ENCODE results near the gene PRR11. TPM values are rescaled to one million over a fixed set of nuclear protein-coding genes. Genes with fewer than 3 reads are reported as not detected.

PRR11 gene
- total RNA-seq, 1 donor from 2014 or later: 15.2 TPM

DNA sequence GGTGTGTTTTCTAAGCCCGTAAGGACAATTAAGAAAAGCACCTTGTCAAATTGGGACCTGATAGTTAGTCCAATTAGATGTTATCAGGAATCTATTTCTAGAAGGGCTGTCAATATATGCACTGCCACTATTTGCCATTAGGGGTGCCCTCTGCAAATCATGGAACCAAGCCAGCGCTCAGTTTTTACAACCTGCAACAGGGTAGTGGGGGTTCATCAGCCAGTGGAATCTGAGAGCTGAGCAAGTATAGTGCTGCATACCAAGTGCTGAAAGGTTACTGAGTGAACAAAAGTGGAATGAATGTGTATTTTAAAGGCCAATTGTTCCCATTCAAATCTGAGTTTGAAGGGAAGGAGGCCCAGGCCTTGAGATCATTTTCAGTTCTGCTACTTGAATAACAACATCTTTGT lies 10.4 kb downstream of the PRR11 start:
- Mint-ChIP-seq H3K27me3 (ENCODE audit: low read depth) (no peaks in the 10 kb centered on the region), H3K27ac (no peak overlapping the region), H3K4me3 (no peak overlapping the region)

DNA sequence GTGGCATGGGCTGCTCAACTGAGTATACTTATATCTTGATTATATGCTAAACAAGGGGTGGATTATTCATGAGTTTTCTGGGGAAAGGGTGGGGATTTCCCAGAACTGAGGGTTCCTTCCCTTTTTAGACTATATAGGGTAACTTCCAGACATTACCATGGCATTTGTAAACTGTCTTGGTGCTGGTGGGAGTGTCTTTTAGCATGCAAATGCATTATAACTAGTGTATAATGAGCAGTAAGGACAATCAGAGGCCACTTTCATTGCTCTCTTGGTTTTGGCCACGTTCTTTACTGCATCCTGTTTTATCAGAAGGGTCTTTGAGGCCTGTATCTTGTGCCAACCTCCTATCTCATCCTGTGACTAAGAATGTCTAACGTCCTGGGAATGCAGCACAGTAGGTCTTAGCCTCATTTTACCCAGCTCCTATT lies 12.0 kb downstream of the PRR11 start:
- DNase-seq (ENCODE audit: low spot score in 2 of 2, unreplicated experiment in 2 of 2): no peak
- no peak overlapping the region for H3K27ac Mint-ChIP-seq

More for the DNA sequence above, 10.4 kb downstream of the PRR11 start:
- TF ChIP-seq, protein P1, sequence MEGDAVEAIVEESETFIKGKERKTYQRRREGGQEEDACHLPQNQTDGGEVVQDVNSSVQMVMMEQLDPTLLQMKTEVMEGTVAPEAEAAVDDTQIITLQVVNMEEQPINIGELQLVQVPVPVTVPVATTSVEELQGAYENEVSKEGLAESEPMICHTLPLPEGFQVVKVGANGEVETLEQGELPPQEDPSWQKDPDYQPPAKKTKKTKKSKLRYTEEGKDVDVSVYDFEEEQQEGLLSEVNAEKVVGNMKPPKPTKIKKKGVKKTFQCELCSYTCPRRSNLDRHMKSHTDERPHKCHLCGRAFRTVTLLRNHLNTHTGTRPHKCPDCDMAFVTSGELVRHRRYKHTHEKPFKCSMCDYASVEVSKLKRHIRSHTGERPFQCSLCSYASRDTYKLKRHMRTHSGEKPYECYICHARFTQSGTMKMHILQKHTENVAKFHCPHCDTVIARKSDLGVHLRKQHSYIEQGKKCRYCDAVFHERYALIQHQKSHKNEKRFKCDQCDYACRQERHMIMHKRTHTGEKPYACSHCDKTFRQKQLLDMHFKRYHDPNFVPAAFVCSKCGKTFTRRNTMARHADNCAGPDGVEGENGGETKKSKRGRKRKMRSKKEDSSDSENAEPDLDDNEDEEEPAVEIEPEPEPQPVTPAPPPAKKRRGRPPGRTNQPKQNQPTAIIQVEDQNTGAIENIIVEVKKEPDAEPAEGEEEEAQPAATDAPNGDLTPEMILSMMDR (IDR thresholded peaks at IDR 0.05; ENCODE audit: unreplicated experiment): peak; percentile 68
- Mint-ChIP-seq H3K36me3 (peaks cover 3% of the 10 kb centered on the region), H3K4me1 (no peaks in the 10 kb centered on the region), H3K9me3 (no peaks in the 10 kb centered on the region)
- DNase-seq (ENCODE audit: low spot score in 2 of 2, unreplicated experiment in 2 of 2): no peak

DNA sequence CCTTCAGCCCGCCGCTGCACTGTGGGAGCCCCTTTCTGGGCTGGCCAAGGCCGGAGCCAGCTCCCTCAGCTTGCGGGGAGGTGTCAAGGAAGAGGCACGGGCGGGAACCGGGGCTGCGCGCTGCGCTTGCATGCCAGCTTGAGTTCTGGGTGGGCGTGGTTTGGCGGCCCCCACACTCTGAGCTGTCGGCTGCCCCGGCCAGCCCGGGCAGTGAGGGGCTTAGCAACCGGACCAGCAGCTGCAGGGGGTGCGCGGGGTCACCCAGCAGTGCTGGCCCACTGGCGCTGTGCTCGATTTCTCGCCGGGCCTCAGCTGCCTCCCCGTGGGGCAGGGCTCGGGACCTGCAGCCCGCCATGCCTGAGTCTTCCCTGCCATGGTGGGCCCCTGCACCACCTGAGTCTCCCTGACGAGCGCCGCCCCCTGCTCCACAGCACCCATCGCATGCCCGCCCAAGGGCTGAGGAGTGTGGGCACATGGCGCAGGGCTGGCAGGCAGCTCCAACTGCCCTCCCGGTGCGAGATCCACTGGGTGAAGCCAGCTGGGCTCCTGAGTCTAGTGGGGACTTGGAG lies 17.0 kb downstream of the PRR11 start:
- peaks cover 21% of the 10 kb centered on the region for H3K36me3 Mint-ChIP-seq
- TF ChIP-seq, protein P1 (IDR thresholded peaks at IDR 0.05; ENCODE audit: unreplicated experiment): no peak
- H3K27me3 Mint-ChIP-seq (ENCODE audit: low read depth): no peaks in the 10 kb centered on the region
- H3K4me1 Mint-ChIP-seq: no peaks in the 10 kb centered on the region
- no peak overlapping the region for H3K4me3 Mint-ChIP-seq
- H3K27ac Mint-ChIP-seq: no peak overlapping the region
- no peak for DNase-seq (ENCODE audit: low spot score in 2 of 2, unreplicated experiment in 2 of 2)
- peaks cover 4% of the 10 kb centered on the region for H3K9me3 Mint-ChIP-seq

More for the DNA sequence above, 12.0 kb downstream of the PRR11 start:
- TF ChIP-seq, protein P1 (IDR thresholded peaks at IDR 0.05; ENCODE audit: unreplicated experiment): no peak
- Mint-ChIP-seq H3K27me3 (ENCODE audit: low read depth) (no peaks in the 10 kb centered on the region), H3K9me3 (no peaks in the 10 kb centered on the region), H3K4me3 (no peak overlapping the region), H3K36me3 (peaks cover 5% of the 10 kb centered on the region), H3K4me1 (no peaks in the 10 kb centered on the region)

DNA sequence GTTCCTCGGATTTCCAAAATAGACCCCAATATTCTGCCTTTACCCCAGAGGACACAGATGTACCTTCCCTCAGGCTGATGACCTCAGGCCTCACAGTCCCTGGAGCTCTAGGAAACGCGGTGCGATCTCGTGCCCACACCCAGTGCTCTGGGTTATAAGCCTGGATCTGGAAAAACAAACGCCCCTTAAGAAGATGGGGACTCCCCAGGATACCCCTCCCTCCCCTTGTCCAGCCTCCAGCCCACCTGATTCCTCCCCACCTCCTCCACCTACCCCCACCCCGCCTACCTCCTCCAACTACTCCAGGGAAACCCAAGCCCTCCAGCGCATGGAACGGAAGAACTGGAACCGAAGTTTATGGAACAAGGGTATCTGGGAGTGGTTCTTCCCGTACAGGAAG lies 19.1 kb downstream of the PRR11 start:
- Mint-ChIP-seq H3K27ac (no peak overlapping the region), H3K27me3 (ENCODE audit: low read depth) (no peaks in the 10 kb centered on the region), H3K9me3 (peaks cover 4% of the 10 kb centered on the region), H3K36me3 (peaks cover 21% of the 10 kb centered on the region), H3K4me1 (no peaks in the 10 kb centered on the region), H3K4me3 (no peak overlapping the region)
- TF ChIP-seq, protein P1 (IDR thresholded peaks at IDR 0.05; ENCODE audit: unreplicated experiment): no peak
- DNase-seq (ENCODE audit: low spot score in 2 of 2, unreplicated experiment in 2 of 2): no peak

DNA sequence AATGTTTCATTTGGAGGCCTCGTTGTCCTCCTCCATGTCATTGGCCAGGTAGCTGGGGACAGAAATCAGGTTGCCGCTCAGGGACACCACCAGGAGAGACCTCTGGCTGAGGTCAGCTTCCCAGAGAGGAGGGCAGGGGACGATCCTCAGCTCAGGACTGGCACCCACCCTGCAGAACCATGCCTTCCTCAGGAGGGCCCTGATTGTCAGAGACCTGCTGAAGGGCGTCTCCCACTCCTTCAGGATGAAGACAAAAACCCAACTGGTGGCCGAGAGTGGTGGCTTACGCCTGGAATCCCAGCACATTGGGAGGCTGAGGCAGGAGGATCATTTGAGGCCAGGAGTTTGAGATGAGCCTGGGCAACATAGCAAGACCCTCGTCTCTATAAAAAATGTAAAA lies 19.5 kb downstream of the PRR11 start:
- TF ChIP-seq, protein P1 (IDR thresholded peaks at IDR 0.05; ENCODE audit: unreplicated experiment): no peak
- no peak for DNase-seq (ENCODE audit: low spot score in 2 of 2, unreplicated experiment in 2 of 2)
- H3K9me3 Mint-ChIP-seq: peaks cover 4% of the 10 kb centered on the region
- H3K27me3 Mint-ChIP-seq (ENCODE audit: low read depth): no peaks in the 10 kb centered on the region
- H3K4me3 Mint-ChIP-seq: no peak overlapping the region
- H3K36me3 Mint-ChIP-seq: peaks cover 21% of the 10 kb centered on the region
- no peak overlapping the region for H3K27ac Mint-ChIP-seq
- H3K4me1 Mint-ChIP-seq: no peaks in the 10 kb centered on the region

All from mesothelial cell of epicardium (in vitro differentiated cells).